ENCODE data around the gene RARA. TPM values are rescaled to one million over a fixed set of nuclear protein-coding genes. Genes with fewer than 3 reads are reported as not detected.

The RARA gene
- total and polyA plus RNA-seq, 2 experiments from 2014 or later: 7.4 to 15.9 TPM

GRCh38 chr17:40315206-40315605, 6.2 kb downstream of the RARA start:
- TF ChIP-seq POLR2AphosphoS5 (IDR thresholded peaks at IDR 0.05; ENCODE audit: low read depth): no peak
- TF ChIP-seq, protein P1, sequence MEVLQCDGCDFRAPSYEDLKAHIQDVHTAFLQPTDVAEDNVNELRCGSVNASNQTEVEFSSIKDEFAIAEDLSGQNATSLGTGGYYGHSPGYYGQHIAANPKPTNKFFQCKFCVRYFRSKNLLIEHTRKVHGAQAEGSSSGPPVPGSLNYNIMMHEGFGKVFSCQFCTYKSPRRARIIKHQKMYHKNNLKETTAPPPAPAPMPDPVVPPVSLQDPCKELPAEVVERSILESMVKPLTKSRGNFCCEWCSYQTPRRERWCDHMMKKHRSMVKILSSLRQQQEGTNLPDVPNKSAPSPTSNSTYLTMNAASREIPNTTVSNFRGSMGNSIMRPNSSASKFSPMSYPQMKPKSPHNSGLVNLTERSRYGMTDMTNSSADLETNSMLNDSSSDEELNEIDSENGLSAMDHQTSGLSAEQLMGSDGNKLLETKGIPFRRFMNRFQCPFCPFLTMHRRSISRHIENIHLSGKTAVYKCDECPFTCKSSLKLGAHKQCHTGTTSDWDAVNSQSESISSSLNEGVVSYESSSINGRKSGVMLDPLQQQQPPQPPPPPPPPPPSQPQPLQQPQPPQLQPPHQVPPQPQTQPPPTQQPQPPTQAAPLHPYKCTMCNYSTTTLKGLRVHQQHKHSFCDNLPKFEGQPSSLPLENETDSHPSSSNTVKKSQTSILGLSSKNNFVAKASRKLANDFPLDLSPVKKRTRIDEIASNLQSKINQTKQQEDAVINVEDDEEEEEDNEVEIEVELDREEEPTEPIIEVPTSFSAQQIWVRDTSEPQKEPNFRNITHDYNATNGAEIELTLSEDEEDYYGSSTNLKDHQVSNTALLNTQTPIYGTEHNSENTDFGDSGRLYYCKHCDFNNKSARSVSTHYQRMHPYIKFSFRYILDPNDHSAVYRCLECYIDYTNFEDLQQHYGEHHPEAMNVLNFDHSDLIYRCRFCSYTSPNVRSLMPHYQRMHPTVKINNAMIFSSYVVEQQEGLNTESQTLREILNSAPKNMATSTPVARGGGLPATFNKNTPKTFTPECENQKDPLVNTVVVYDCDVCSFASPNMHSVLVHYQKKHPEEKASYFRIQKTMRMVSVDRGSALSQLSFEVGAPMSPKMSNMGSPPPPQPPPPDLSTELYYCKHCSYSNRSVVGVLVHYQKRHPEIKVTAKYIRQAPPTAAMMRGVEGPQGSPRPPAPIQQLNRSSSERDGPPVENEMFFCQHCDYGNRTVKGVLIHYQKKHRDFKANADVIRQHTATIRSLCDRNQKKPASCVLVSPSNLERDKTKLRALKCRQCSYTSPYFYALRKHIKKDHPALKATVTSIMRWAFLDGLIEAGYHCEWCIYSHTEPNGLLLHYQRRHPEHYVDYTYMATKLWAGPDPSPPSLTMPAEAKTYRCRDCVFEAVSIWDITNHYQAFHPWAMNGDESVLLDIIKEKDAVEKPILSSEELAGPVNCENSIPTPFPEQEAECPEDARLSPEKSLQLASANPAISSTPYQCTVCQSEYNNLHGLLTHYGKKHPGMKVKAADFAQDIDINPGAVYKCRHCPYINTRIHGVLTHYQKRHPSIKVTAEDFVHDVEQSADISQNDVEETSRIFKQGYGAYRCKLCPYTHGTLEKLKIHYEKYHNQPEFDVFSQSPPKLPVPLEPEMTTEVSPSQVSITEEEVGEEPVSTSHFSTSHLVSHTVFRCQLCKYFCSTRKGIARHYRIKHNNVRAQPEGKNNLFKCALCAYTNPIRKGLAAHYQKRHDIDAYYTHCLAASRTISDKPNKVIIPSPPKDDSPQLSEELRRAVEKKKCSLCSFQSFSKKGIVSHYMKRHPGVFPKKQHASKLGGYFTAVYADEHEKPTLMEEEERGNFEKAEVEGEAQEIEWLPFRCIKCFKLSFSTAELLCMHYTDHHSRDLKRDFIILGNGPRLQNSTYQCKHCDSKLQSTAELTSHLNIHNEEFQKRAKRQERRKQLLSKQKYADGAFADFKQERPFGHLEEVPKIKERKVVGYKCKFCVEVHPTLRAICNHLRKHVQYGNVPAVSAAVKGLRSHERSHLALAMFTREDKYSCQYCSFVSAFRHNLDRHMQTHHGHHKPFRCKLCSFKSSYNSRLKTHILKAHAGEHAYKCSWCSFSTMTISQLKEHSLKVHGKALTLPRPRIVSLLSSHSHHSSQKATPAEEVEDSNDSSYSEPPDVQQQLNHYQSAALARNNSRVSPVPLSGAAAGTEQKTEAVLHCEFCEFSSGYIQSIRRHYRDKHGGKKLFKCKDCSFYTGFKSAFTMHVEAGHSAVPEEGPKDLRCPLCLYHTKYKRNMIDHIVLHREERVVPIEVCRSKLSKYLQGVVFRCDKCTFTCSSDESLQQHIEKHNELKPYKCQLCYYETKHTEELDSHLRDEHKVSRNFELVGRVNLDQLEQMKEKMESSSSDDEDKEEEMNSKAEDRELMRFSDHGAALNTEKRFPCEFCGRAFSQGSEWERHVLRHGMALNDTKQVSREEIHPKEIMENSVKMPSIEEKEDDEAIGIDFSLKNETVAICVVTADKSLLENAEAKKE (CRISPR knock-in tag; IDR thresholded peaks at IDR 0.05): no peak
- TF ChIP-seq, protein P2, sequence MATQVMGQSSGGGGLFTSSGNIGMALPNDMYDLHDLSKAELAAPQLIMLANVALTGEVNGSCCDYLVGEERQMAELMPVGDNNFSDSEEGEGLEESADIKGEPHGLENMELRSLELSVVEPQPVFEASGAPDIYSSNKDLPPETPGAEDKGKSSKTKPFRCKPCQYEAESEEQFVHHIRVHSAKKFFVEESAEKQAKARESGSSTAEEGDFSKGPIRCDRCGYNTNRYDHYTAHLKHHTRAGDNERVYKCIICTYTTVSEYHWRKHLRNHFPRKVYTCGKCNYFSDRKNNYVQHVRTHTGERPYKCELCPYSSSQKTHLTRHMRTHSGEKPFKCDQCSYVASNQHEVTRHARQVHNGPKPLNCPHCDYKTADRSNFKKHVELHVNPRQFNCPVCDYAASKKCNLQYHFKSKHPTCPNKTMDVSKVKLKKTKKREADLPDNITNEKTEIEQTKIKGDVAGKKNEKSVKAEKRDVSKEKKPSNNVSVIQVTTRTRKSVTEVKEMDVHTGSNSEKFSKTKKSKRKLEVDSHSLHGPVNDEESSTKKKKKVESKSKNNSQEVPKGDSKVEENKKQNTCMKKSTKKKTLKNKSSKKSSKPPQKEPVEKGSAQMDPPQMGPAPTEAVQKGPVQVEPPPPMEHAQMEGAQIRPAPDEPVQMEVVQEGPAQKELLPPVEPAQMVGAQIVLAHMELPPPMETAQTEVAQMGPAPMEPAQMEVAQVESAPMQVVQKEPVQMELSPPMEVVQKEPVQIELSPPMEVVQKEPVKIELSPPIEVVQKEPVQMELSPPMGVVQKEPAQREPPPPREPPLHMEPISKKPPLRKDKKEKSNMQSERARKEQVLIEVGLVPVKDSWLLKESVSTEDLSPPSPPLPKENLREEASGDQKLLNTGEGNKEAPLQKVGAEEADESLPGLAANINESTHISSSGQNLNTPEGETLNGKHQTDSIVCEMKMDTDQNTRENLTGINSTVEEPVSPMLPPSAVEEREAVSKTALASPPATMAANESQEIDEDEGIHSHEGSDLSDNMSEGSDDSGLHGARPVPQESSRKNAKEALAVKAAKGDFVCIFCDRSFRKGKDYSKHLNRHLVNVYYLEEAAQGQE (IDR thresholded peaks at IDR 0.05; ENCODE audit: unreplicated experiment): no peak
- no peak for TF ChIP-seq STAT1 (IDR thresholded peaks at IDR 0.05; ENCODE audit: unreplicated experiment)
- TF ChIP-seq NANOG (IDR thresholded peaks at IDR 0.05; ENCODE audit: borderline replicate concordance): no peak
- no peak for TF ChIP-seq ZNF114 (CRISPR knock-in tag; IDR thresholded peaks at IDR 0.05)
- no peak for TF ChIP-seq CREB1 (CRISPR knock-in tag; IDR thresholded peaks at IDR 0.05; ENCODE audit: low read depth)
- no peak for TF ChIP-seq ZNF331 (CRISPR knock-in tag; IDR thresholded peaks at IDR 0.05; ENCODE audit: low read depth)
- TF ChIP-seq, protein P3, sequence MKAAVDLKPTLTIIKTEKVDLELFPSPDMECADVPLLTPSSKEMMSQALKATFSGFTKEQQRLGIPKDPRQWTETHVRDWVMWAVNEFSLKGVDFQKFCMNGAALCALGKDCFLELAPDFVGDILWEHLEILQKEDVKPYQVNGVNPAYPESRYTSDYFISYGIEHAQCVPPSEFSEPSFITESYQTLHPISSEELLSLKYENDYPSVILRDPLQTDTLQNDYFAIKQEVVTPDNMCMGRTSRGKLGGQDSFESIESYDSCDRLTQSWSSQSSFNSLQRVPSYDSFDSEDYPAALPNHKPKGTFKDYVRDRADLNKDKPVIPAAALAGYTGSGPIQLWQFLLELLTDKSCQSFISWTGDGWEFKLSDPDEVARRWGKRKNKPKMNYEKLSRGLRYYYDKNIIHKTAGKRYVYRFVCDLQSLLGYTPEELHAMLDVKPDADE (IDR thresholded peaks at IDR 0.05): no peak
- TF ChIP-seq, protein P4, sequence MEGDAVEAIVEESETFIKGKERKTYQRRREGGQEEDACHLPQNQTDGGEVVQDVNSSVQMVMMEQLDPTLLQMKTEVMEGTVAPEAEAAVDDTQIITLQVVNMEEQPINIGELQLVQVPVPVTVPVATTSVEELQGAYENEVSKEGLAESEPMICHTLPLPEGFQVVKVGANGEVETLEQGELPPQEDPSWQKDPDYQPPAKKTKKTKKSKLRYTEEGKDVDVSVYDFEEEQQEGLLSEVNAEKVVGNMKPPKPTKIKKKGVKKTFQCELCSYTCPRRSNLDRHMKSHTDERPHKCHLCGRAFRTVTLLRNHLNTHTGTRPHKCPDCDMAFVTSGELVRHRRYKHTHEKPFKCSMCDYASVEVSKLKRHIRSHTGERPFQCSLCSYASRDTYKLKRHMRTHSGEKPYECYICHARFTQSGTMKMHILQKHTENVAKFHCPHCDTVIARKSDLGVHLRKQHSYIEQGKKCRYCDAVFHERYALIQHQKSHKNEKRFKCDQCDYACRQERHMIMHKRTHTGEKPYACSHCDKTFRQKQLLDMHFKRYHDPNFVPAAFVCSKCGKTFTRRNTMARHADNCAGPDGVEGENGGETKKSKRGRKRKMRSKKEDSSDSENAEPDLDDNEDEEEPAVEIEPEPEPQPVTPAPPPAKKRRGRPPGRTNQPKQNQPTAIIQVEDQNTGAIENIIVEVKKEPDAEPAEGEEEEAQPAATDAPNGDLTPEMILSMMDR (conservative IDR thresholded peaks at IDR 0.05; ENCODE audit: low read depth in 2 of 2): no peak
- TF ChIP-seq EZH2phosphoT487 (IDR thresholded peaks at IDR 0.05; ENCODE audit: unreplicated experiment): no peak
- TF ChIP-seq JUNB (IDR thresholded peaks at IDR 0.05; ENCODE audit: unreplicated experiment): no peak
- TF ChIP-seq EZH2 (IDR thresholded peaks at IDR 0.05; ENCODE audit: low read depth, unreplicated experiment): no peak
- Histone ChIP-seq H4K20me1 (replicated peaks; ENCODE audit: insufficient read depth) (peaks cover 3% of the 10 kb centered on the region), H3K79me2 (replicated peaks; ENCODE audit: insufficient read depth) (0 out of 2 replicates have a peak, but pooled peaks cover 8% of the 10 kb centered on the region), H3K4me2 (no peak overlapping the region; the same call in 1 of the 2 replicates), H2AFZ (no peak overlapping the region), H3F3A (replicated peaks; ENCODE audit: low read depth) (peaks cover 16% of the 10 kb centered on the region), H3K4me3 (no peak overlapping the region), H3K9me2 (ENCODE audit: insufficient read depth) (no peaks in the 10 kb centered on the region), H3K4me1 (ENCODE audit: insufficient read depth) (peaks cover 26% of the 10 kb centered on the region), H3K27ac (ENCODE audit: low read depth) (no peak overlapping the region), H3K27me3 (ENCODE audit: insufficient read depth) (peaks cover 36% of the 10 kb centered on the region), H3K36me3 (ENCODE audit: insufficient read depth) (no peaks in the 10 kb centered on the region)
- H3K36me3 Mint-ChIP-seq (ENCODE audit: low read depth): no peaks in the 10 kb centered on the region; the same call in 2 of the 3 replicates
- DNase-seq (ENCODE audit: low spot score): no peak
- peaks cover 79% of the 10 kb centered on the region for H3K4me1 Mint-ChIP-seq
- no peak overlapping the region for H3K27ac Mint-ChIP-seq
- H3K27me3 Mint-ChIP-seq (ENCODE audit: insufficient read depth, low read depth, poor library complexity): peaks cover 42% of the 10 kb centered on the region
- ATAC-seq: no peak
- no peak overlapping the region; the same call in 2 of the 3 replicates for H3K4me3 Mint-ChIP-seq
- H3K9me3 Mint-ChIP-seq: no peaks in the 10 kb centered on the region
